ENCODE results near the gene COX6A1. TPM values are rescaled to one million over a fixed set of nuclear protein-coding genes. Genes with fewer than 3 reads are reported as not detected.
"Not testable (repeated sequence)": the region's sequence is repeated elsewhere in the genome, so short reads cannot be mapped to it uniquely, and the experiment has no call there.

The COX6A1 gene
- total RNA-seq, 1 donor from 2014 or later = 230 TPM

- TF ChIP-seq CTCF (IDR thresholded peaks at IDR 0.05; ENCODE audit: unreplicated experiment) = no peak
- peaks cover 13% of the 10 kb centered on the region for H3K4me1 Mint-ChIP-seq
- DNase-seq (ENCODE audit: low spot score in 2 of 2, unreplicated experiment in 2 of 2) = no peak
- no peaks in the 10 kb centered on the region for H3K27me3 Mint-ChIP-seq (ENCODE audit: low read depth)
- H3K9me3 Mint-ChIP-seq = no peaks in the 10 kb centered on the region
- no peak overlapping the region for H3K27ac Mint-ChIP-seq
- H3K36me3 Mint-ChIP-seq = peaks cover 17% of the 10 kb centered on the region
- H3K4me3 Mint-ChIP-seq = no peak overlapping the region
These were observed 48.3 kb downstream of the COX6A1 start for GRCh38 chr12:120485961-120486881.

- DNase-seq (ENCODE audit: low spot score in 2 of 2, unreplicated experiment in 2 of 2); H3K9me3 Mint-ChIP-seq; H3K4me3 Mint-ChIP-seq; H3K27me3 Mint-ChIP-seq (ENCODE audit: low read depth); H3K27ac Mint-ChIP-seq: not testable (repeated sequence)
- peaks cover 11% of the 10 kb centered on the region for H3K36me3 Mint-ChIP-seq
- H3K4me1 Mint-ChIP-seq = peaks cover 13% of the 10 kb centered on the region
These were observed 49.6 kb downstream of the COX6A1 start for GRCh38 chr12:120487552-120487951.

- DNase-seq (ENCODE audit: low spot score in 2 of 2, unreplicated experiment in 2 of 2) = no peak
- Mint-ChIP-seq H3K9me3 (no peaks in the 10 kb centered on the region), H3K27ac (peak overlapping the region; percentile 81), H3K36me3 (peaks cover 11% of the 10 kb centered on the region), H3K4me3 (no peak overlapping the region), H3K27me3 (ENCODE audit: low read depth) (no peaks in the 10 kb centered on the region), H3K4me1 (peaks cover 13% of the 10 kb centered on the region)
- no peak for TF ChIP-seq CTCF (IDR thresholded peaks at IDR 0.05; ENCODE audit: unreplicated experiment)
These were observed 50.2 kb downstream of the COX6A1 start for GRCh38 chr12:120488057-120488640.

GRCh38 chr12:120489018-120489417, 51.1 kb downstream of the COX6A1 start:
- Mint-ChIP-seq H3K36me3 (peaks cover 8% of the 10 kb centered on the region), H3K27ac (no peak overlapping the region), H3K27me3 (ENCODE audit: low read depth) (no peaks in the 10 kb centered on the region), H3K9me3 (no peaks in the 10 kb centered on the region), H3K4me3 (no peak overlapping the region), H3K4me1 (peaks cover 13% of the 10 kb centered on the region)
- TF ChIP-seq CTCF (IDR thresholded peaks at IDR 0.05; ENCODE audit: unreplicated experiment) = no peak
- DNase-seq (ENCODE audit: low spot score in 2 of 2, unreplicated experiment in 2 of 2) = no peak

GRCh38 chr12:120490325-120490724, 52.4 kb downstream of the COX6A1 start:
- DNase-seq (ENCODE audit: low spot score in 2 of 2, unreplicated experiment in 2 of 2) = no peak
- no peak overlapping the region for H3K4me3 Mint-ChIP-seq
- no peak overlapping the region for H3K27ac Mint-ChIP-seq
- no peak for TF ChIP-seq CTCF (IDR thresholded peaks at IDR 0.05; ENCODE audit: unreplicated experiment)
- no peaks in the 10 kb centered on the region for H3K27me3 Mint-ChIP-seq (ENCODE audit: low read depth)
- H3K4me1 Mint-ChIP-seq = peaks cover 22% of the 10 kb centered on the region
- H3K9me3 Mint-ChIP-seq = no peaks in the 10 kb centered on the region
- peaks cover 8% of the 10 kb centered on the region for H3K36me3 Mint-ChIP-seq

Other genes starting within 250 kb of the COX6A1 start
- 121 to 134 TPM (median 127 TPM) in 3 replicates for gene GCN1, start 243.4 kb upstream of the COX6A1 start, total RNA-seq
- 1,924 to 1,989 TPM (median 1,950 TPM) in 3 replicates for gene RPLP0, start 237.0 kb upstream of the COX6A1 start, total RNA-seq
- 113 to 123 TPM (median 117 TPM) in 3 replicates for gene PXN, start 172.4 kb upstream of the COX6A1 start, total RNA-seq
- gene RNU4-2, start 146.2 kb upstream of the COX6A1 start, total RNA-seq = 9,118 to 10,048 TPM (median 9,930 TPM) in 3 replicates
- gene RNU4-1, start 144.9 kb upstream of the COX6A1 start, total RNA-seq = 5,196 to 5,477 TPM (median 5,368 TPM) in 3 replicates
- 3.9 to 4.6 TPM (median 4.3 TPM) in 3 replicates for gene SIRT4, start 135.8 kb upstream of the COX6A1 start, total RNA-seq
- gene PLA2G1B, start 110.3 kb upstream of the COX6A1 start, total RNA-seq = not detected in 3 replicates
- gene MSI1, start 68.9 kb upstream of the COX6A1 start, total RNA-seq = 27.7 to 32.7 TPM (median 28.4 TPM) in 3 replicates
- 22.3 to 25.3 TPM (median 23.5 TPM) in 3 replicates for gene TRIAP1, start 8.3 kb downstream of the COX6A1 start, total RNA-seq
- gene GATC, start 8.3 kb downstream of the COX6A1 start, total RNA-seq = 27.5 to 30.8 TPM (median 29.7 TPM) in 3 replicates
- 197 to 203 TPM (median 199 TPM) in 3 replicates for gene SRSF9, start 31.6 kb downstream of the COX6A1 start, total RNA-seq
- gene DYNLL1, start 58.0 kb downstream of the COX6A1 start, total RNA-seq = 249 to 260 TPM (median 258 TPM) in 3 replicates
- gene COQ5, start 91.0 kb downstream of the COX6A1 start, total RNA-seq = 28.5 to 29.1 TPM (median 28.9 TPM) in 3 replicates
- gene RNF10, start 96.2 kb downstream of the COX6A1 start, total RNA-seq = 150 to 160 TPM (median 151 TPM) in 3 replicates
- gene POP5, start 143.3 kb downstream of the COX6A1 start, total RNA-seq = 32.6 to 38.6 TPM (median 33.7 TPM) in 3 replicates
- 0.43 to 1.1 TPM (median 0.55 TPM) in 3 replicates for gene CABP1, start 202.5 kb downstream of the COX6A1 start, total RNA-seq
- 174 to 192 TPM (median 190 TPM) in 3 replicates for gene MLEC, start 249.0 kb downstream of the COX6A1 start, total RNA-seq

Data from mesothelial cell of epicardium (in vitro differentiated cells).